H1 (cell line): ENCODE results near the gene HIPK2. TPM values are rescaled to one million over a fixed set of nuclear protein-coding genes. Genes with fewer than 3 reads are reported as not detected.

Experiments
- CTCF ChIA-PET: fragments of 300-600 bp; sonication (Branson Sonifier 250); formaldehyde crosslinking; loops from one replicate; lab custom pipeline; 2021; ENCODE audit not compliant: partially characterized antibody; lab: Charles Lee
- POLR2A ChIA-PET: fragments of 300-600 bp; sonication (Branson Sonifier 250); formaldehyde crosslinking; loops from one replicate; lab custom pipeline; 2021; ENCODE audit warnings: inconsistent platforms; ENCODE audit not compliant: partially characterized antibody; lab: Charles Lee
- DNase-seq, 2 experiments: peaks; one replicate each; pipeline versions ENCODE4 v3.0.0 to v3.0.0-alpha.2; 2010 to 2022; ENCODE audit warnings: low spot score in 2 of 2, low read depth in 1 of 2, mixed read lengths in 1 of 2
- FAIRE-seq: peaks from 2 replicates; lab custom pipeline; 2011; peaks lifted over from hg19 to GRCh38; lab: Jason Lieb, UNC
- H2AFZ ChIP-seq: 2 replicates; pipeline ENCODE4 v1.8.1; 2012; ENCODE audit warnings: low read length, inconsistent platforms
- H2AK5ac ChIP-seq: 2 replicates; pipeline ENCODE4 v1.6.1; 2013; ENCODE audit warnings: low read depth, low read length
- H2BK120ac ChIP-seq: replicated peaks from 2 replicates; pipeline ENCODE3; 2013; ENCODE audit warnings: low read depth, low read length, inconsistent platforms
- H2BK12ac ChIP-seq: 2 replicates; pipeline ENCODE4 v1.6.1; 2013; ENCODE audit warnings: low read depth, low read length
- H2BK15ac ChIP-seq: 2 replicates; pipeline ENCODE4 v1.6.1; 2013; ENCODE audit warnings: low read length
- H2BK20ac ChIP-seq: 2 replicates; pipeline ENCODE4 v1.6.1; 2013; ENCODE audit warnings: low read length
- H2BK5ac ChIP-seq: 2 replicates; pipeline ENCODE4 v1.6.1; 2013; ENCODE audit warnings: low read depth, low read length
- H3K14ac ChIP-seq: 2 replicates; pipeline ENCODE4 v1.6.1; 2013; ENCODE audit warnings: inconsistent platforms; ENCODE audit not compliant: insufficient read length
- H3K18ac ChIP-seq: 2 replicates; pipeline ENCODE4 v1.6.1; 2013; ENCODE audit warnings: low read length; ENCODE audit errors: extremely low read depth
- H3K23ac ChIP-seq: 2 replicates; pipeline ENCODE4 v1.6.1; 2013; ENCODE audit warnings: inconsistent platforms; ENCODE audit not compliant: insufficient read length
- H3K23me2 ChIP-seq: 2 replicates; pipeline ENCODE4 v1.6.1; 2013; ENCODE audit warnings: low read depth, low read length
- H3K27ac ChIP-seq: 2 replicates; pipeline ENCODE4 v1.6.1; 2011; ENCODE audit warnings: low read depth, low read length, inconsistent platforms
- H3K27me3 ChIP-seq, 4 experiments: replicated peaks in 1 of 4; 1 replicate in 1 of 4; 2 replicates in 3 of 4; pipeline versions ENCODE4 v1.6.1 to v1.8.1; 2011 to 2013; ENCODE audit warnings: low read length in 3 of 4, mild to moderate bottlenecking in 3 of 4, inconsistent platforms in 2 of 4, mixed read lengths in 2 of 4, moderate library complexity in 1 of 4; ENCODE audit not compliant: control insufficient read depth in 3 of 4, insufficient read depth in 3 of 4; ENCODE audit errors: extremely low read depth in 1 of 4
- H3K36me3 ChIP-seq, 4 experiments: 2 replicates each; pipeline versions ENCODE4 v1.6.1 to v1.8.1; 2011 to 2013; ENCODE audit warnings: mild to moderate bottlenecking in 4 of 4, low read length in 3 of 4, moderate library complexity in 2 of 4, control low read depth in 1 of 4, inconsistent platforms in 1 of 4; ENCODE audit not compliant: insufficient read depth in 4 of 4, control insufficient read depth in 2 of 4
- H3K4ac ChIP-seq: replicated peaks from 2 replicates; pipeline ENCODE3; 2013; ENCODE audit warnings: low read length, low read depth, mixed read lengths, inconsistent platforms; ENCODE audit not compliant: insufficient read length
- H3K4me1 ChIP-seq, 4 experiments: replicated peaks in 1 of 4; 1 replicate in 1 of 4; 2 replicates in 3 of 4; pipeline versions ENCODE4 v1.6.1 to v1.8.1; 2011 to 2013; ENCODE audit warnings: low read length in 3 of 4, inconsistent platforms in 2 of 4, mixed read lengths in 1 of 4; ENCODE audit not compliant: insufficient read depth in 4 of 4, control insufficient read depth in 3 of 4
- H3K4me2 ChIP-seq, 2 experiments: 2 replicates each; pipeline versions ENCODE4 v1.6.1 to v1.8.1; 2011 to 2013; ENCODE audit warnings: low read depth in 2 of 2, low read length in 2 of 2, control low read depth in 1 of 2, inconsistent platforms in 1 of 2, mild to moderate bottlenecking in 1 of 2; ENCODE audit not compliant: insufficient read depth in 1 of 2
- H3K4me3 ChIP-seq, 4 experiments: fragments of 200-600, 300-600 bp in 1 of 4; sonication (generic), shearing (Covaris generic), sonication (Bioruptor Twin) in 1 of 4; 2 replicates each; pipeline versions ENCODE4 v1.5.1 to v1.8.1; 2011 to 2016; ENCODE audit warnings: low read length in 4 of 4, low read depth in 3 of 4, control low read depth in 2 of 4, inconsistent platforms in 2 of 4, mild to moderate bottlenecking in 2 of 4, mixed read lengths in 1 of 4, moderate library complexity in 1 of 4; ENCODE audit not compliant: insufficient read depth in 2 of 4; ENCODE audit errors: extremely low read depth in 1 of 4
- H3K56ac ChIP-seq: replicated peaks from 2 replicates; pipeline ENCODE3; 2013; ENCODE audit warnings: low read depth, mild to moderate bottlenecking, mixed read lengths, low read length, inconsistent platforms; ENCODE audit not compliant: insufficient read length
- H3K79me1 ChIP-seq: 2 replicates; pipeline ENCODE4 v1.6.1; 2013; ENCODE audit warnings: low read depth, low read length, control low read depth
- H3K79me2 ChIP-seq, 2 experiments: 2 replicates each; pipeline versions ENCODE4 v1.6.1 to v1.8.1; 2012 to 2013; ENCODE audit warnings: low read length in 2 of 2, mild to moderate bottlenecking in 2 of 2, inconsistent platforms in 1 of 2; ENCODE audit not compliant: insufficient read depth in 2 of 2, control insufficient read depth in 1 of 2
- H3K9ac ChIP-seq, 4 experiments: replicated peaks in 1 of 4; 1 replicate in 1 of 4; 2 replicates in 3 of 4; pipeline versions ENCODE4 v1.6.1 to v1.8.1; 2011 to 2013; ENCODE audit warnings: low read depth in 3 of 4, low read length in 3 of 4, control low read depth in 2 of 4, mild to moderate bottlenecking in 2 of 4, moderate library complexity in 2 of 4, inconsistent platforms in 1 of 4; ENCODE audit errors: extremely low read depth in 1 of 4
- H3K9me3 ChIP-seq, 2 experiments: 2 replicates each; pipeline versions ENCODE4 v1.6.1 to v1.8.1; 2012 to 2013; ENCODE audit warnings: mild to moderate bottlenecking in 2 of 2, moderate library complexity in 2 of 2, control low read depth in 1 of 2, inconsistent platforms in 1 of 2, low read depth in 1 of 2, low read length in 1 of 2, mixed read lengths in 1 of 2; ENCODE audit not compliant: insufficient read depth in 2 of 2
- H4K20me1 ChIP-seq, 2 experiments: replicated peaks in 1 of 2; 2 replicates each; pipeline versions ENCODE3 to v1.8.1; 2011 to 2013; ENCODE audit warnings: inconsistent platforms in 2 of 2, low read length in 2 of 2, mild to moderate bottlenecking in 1 of 2; ENCODE audit not compliant: insufficient read depth in 2 of 2, control insufficient read depth in 1 of 2
- H4K5ac ChIP-seq: 2 replicates; pipeline ENCODE4 v1.6.1; 2013; ENCODE audit warnings: low read length, low read depth, mixed read lengths, inconsistent platforms; ENCODE audit not compliant: insufficient read length
- H4K8ac ChIP-seq: 2 replicates; pipeline ENCODE4 v1.8.0; 2013; ENCODE audit warnings: mild to moderate bottlenecking, moderate library complexity, low read length, inconsistent platforms; ENCODE audit not compliant: insufficient read depth; ENCODE audit errors: extremely low read depth
- H4K91ac ChIP-seq: replicated peaks from 2 replicates; pipeline ENCODE3; 2013; ENCODE audit warnings: low read length, mixed read lengths, inconsistent platforms; ENCODE audit not compliant: insufficient read length
- GTF2F1 ChIP-seq: IDR thresholded peaks from 2 replicates; pipeline ENCODE4 v1.6.1; 2012; ENCODE audit warnings: low read depth, low read length, improper control_type of control experiment, borderline replicate concordance
- HDAC6 ChIP-seq: IDR thresholded peaks from one replicate; pipeline ENCODE4 v1.7.1; 2012; ENCODE audit warnings: low read depth, mild to moderate bottlenecking, inconsistent platforms, low read length, moderate library complexity
- JUND ChIP-seq: IDR thresholded peaks from 2 replicates; pipeline ENCODE4 v1.6.1; 2011; ENCODE audit warnings: mild to moderate bottlenecking, improper control_type of control experiment, low read length
- KDM4A ChIP-seq: IDR thresholded peaks from one replicate; pipeline ENCODE4 v1.7.1; 2012; ENCODE audit warnings: low read depth, mild to moderate bottlenecking, moderate library complexity, low read length, inconsistent platforms; ENCODE audit not compliant: severe bottlenecking
- RAD21 ChIP-seq, 2 experiments: IDR thresholded peaks in 1 of 2; conservative IDR thresholded peaks in 1 of 2; 2 replicates each; pipeline ENCODE4 v1.6.1; 2011; ENCODE audit warnings: low read depth in 2 of 2, low read length in 2 of 2, improper control_type of control experiment in 1 of 2, inconsistent platforms in 1 of 2, mild to moderate bottlenecking in 1 of 2, moderate library complexity in 1 of 2
- RFX5 ChIP-seq: IDR thresholded peaks from 2 replicates; pipeline ENCODE4 v1.6.1; 2011; ENCODE audit warnings: low read depth, low read length, improper control_type of control experiment, borderline replicate concordance
- SP1 ChIP-seq: IDR thresholded peaks from 2 replicates; pipeline ENCODE4 v1.6.1; 2011; ENCODE audit warnings: low read depth, low read length
- TAF7 ChIP-seq: optimal IDR thresholded peaks from 2 replicates; pipeline ENCODE3; 2011; ENCODE audit warnings: low read depth, mild to moderate bottlenecking, inconsistent platforms, low read length, moderate library complexity, borderline replicate concordance
- WGBS, 2 experiments: shearing (Covaris generic) in 1 of 2; methylation state at CpG; one replicate each; pipeline versions ENCODE4 v1.1.6 to v1.1.7; 2013 to 2015; ENCODE audit warnings: low lambda C conversion rate in 2 of 2, mixed read lengths in 2 of 2, inconsistent platforms in 1 of 2, low coverage in 1 of 2, missing lambda C conversion rate in 1 of 2; ENCODE audit not compliant: insufficient replicate concordance in 2 of 2, insufficient coverage in 1 of 2, insufficient read length in 1 of 2; ENCODE audit errors: extremely low coverage in 1 of 2, missing lambda C conversion rate in 1 of 2; 5-methylcytosine and 5-hydroxymethylcytosine counted together
- polyA plus RNA-seq, 7 experiments: library from polyadenylated mRNA; depleted of rRNA in 3 of 7; stranded (reverse) in 5 of 7; unstranded in 2 of 7; fragments of >200 nt in 5 of 7; fragments of 200-250 nt in 2 of 7; gene quantifications; 1 replicate in 5 of 7; 2 replicates in 1 of 7; 4 replicates in 1 of 7; pipeline versions ENCODE4 v1.2.1 to v1.2.3, GENCODE V29; 2011 to 2013; ENCODE audit warnings: missing spikeins in 2 of 7, mixed read lengths in 2 of 7
- total RNA-seq: library from RNA; stranded (reverse); fragmentation: NEBNext Ultra II Directional; extraction: Animal tissue kit (Norgen Biotek cat#: 25700); gene quantifications from 2 replicates; pipeline ENCODE4 v1.2.1, GENCODE V29; 2021
- TF ChIP-seq, protein P1 (sequence below): IDR thresholded peaks from 2 replicates; pipeline ENCODE4 v1.6.1; 2012; ENCODE audit warnings: inconsistent platforms

HIPK2 gene
- total and polyA plus RNA-seq, 2 of the 8 experiments (the other 6 are each of a cell fraction or from before 2014, with no cell fraction given) = 8.3 to 24.3 TPM

DNA sequence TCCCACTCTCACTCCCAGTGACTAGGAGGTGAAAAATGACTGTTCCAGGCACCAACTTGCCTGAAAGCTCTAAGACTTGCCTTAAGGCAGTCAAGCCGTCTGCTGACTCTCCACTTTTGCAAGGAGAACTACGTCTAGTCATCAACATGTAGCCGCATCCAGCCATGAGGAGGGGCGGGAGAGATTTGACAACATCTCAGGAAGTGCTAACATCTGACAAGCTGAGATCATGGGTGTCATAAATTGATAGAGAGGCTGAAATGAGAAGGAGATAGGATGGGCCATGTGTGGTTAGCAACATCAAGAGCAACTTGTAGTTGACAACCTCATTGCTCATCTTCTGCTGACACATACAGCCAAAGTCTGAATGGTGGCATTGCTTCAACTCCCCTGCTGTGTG, 42.3 kb upstream of the HIPK2 start:
- H3K23me2 ChIP-seq = peaks cover 3% of the 10 kb centered on the region; the same call in 1 of the 2 replicates
- no peak overlapping the region for H2BK20ac ChIP-seq
- no peak overlapping the region for H2BK12ac ChIP-seq
- H3K79me2 ChIP-seq = no peaks in the 10 kb centered on the region
- no peak overlapping the region for H3K4ac ChIP-seq
- ChIA-PET POLR2A (no interaction called here), CTCF (interaction anchor here (0.9 kb wide), 1 partner anchor 10 kb away, joined by 3 read pairs; no protein-coding TSS in a partner anchor)
- DNase-seq (no peak), FAIRE-seq (no peak)
- H4K20me1 ChIP-seq = no peaks in the 10 kb centered on the region
- no peak overlapping the region for H2BK15ac ChIP-seq
- no peak overlapping the region for H3K14ac ChIP-seq
- TF ChIP-seq, protein P1, sequence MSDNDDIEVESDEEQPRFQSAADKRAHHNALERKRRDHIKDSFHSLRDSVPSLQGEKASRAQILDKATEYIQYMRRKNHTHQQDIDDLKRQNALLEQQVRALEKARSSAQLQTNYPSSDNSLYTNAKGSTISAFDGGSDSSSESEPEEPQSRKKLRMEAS = no peak
- TF ChIP-seq RAD21 (IDR thresholded peaks at IDR 0.05 in 1 of 2, conservative IDR thresholded peaks at IDR 0.05 in 1 of 2; ENCODE audit: low read depth in 2 of 2, low read length in 2 of 2) = no peak
- TF ChIP-seq RFX5 = no peak
- TF ChIP-seq KDM4A = no peak
- no peak for TF ChIP-seq HDAC6
- no peak for TF ChIP-seq GTF2F1
- TF ChIP-seq TAF7 = no peak
- TF ChIP-seq JUND = no peak
- no peak for TF ChIP-seq SP1
- H3K4me3 ChIP-seq = no peak overlapping the region
- H3K27me3 ChIP-seq = no peaks in the 10 kb centered on the region
- no peak overlapping the region for H2BK120ac ChIP-seq
- no peaks in the 10 kb centered on the region for H3K36me3 ChIP-seq
- WGBS, 2 experiments = 95% methylated on average over 4 of the region's 4 CpGs; no CpG with 5 or more reads in 1 of the 2 experiments
- no peak overlapping the region for H3K18ac ChIP-seq
- H3K56ac ChIP-seq = no peak overlapping the region
- H3K4me2 ChIP-seq = no peak overlapping the region
- H2BK5ac ChIP-seq = no peak overlapping the region
- no peaks in the 10 kb centered on the region for H3K79me1 ChIP-seq
- H2AFZ ChIP-seq = no peak overlapping the region
- no peaks in the 10 kb centered on the region for H3K4me1 ChIP-seq
- no peaks in the 10 kb centered on the region; a peak in 1 of 4 replicates for H3K9me3 ChIP-seq
- no peak overlapping the region for H2AK5ac ChIP-seq
- no peak overlapping the region for H4K91ac ChIP-seq
- no peak overlapping the region for H3K9ac ChIP-seq
- H4K8ac ChIP-seq = no peak overlapping the region
- H4K5ac ChIP-seq = no peak overlapping the region
- no peak overlapping the region for H3K23ac ChIP-seq
- H3K27ac ChIP-seq = no peak overlapping the region
